ENCODE data around the gene USH1G.
A peak's percentile ranks its signal among the peaks of the same experiment; 100 is the strongest.
"Not testable (repeated sequence)": the region's sequence is repeated elsewhere in the genome, so short reads cannot be mapped to it uniquely, and the experiment has no call there.

Gene USH1G

DNA sequence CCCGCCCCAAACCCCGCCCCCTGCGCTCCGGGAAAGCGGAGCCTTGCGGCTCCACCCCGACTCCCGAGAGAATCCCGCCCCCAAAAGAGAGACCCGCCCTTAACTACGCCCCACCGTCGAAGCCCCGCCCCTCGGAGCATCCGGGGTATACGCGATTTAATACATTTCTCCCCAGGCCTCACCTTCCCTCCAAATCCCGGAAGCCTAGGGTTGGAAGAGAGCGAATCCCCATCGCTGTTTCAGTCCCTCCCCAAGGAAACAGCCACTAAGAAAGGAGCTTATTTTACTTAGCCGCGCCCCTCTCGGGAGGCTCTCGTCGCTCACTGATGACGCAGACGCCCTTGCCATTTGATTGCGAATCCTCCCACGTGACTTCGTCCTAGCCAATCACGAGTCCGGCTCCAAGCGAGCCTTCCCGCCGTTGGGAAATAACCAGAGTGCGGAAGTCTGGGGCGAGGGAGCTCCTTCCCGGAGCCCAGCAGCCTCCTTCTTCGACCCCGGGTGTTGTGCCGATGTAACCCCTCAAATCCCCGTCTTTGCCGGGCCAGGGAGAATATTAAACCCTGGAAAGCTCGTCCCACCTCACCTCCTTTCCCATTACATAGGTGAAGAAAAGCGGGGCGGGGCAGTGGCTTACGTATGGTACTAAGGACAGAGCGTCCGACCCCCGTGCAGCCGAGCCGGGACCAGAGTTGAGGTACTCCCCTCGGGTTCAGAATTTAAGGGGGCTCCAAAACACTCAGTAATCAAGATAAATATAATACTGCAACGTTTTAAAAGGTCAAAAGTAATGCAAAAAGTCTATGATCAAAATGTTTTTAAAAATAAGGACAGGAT, 49.8 kb downstream of the USH1G start:
- TF ChIP-seq, protein P1, sequence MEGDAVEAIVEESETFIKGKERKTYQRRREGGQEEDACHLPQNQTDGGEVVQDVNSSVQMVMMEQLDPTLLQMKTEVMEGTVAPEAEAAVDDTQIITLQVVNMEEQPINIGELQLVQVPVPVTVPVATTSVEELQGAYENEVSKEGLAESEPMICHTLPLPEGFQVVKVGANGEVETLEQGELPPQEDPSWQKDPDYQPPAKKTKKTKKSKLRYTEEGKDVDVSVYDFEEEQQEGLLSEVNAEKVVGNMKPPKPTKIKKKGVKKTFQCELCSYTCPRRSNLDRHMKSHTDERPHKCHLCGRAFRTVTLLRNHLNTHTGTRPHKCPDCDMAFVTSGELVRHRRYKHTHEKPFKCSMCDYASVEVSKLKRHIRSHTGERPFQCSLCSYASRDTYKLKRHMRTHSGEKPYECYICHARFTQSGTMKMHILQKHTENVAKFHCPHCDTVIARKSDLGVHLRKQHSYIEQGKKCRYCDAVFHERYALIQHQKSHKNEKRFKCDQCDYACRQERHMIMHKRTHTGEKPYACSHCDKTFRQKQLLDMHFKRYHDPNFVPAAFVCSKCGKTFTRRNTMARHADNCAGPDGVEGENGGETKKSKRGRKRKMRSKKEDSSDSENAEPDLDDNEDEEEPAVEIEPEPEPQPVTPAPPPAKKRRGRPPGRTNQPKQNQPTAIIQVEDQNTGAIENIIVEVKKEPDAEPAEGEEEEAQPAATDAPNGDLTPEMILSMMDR (IDR thresholded peaks at IDR 0.05) = no peak
- no peak for TF ChIP-seq ZFX (IDR thresholded peaks at IDR 0.05; ENCODE audit: borderline replicate concordance)
- peak overlapping the region; percentile 80 for H3K27ac ChIP-seq

DNA sequence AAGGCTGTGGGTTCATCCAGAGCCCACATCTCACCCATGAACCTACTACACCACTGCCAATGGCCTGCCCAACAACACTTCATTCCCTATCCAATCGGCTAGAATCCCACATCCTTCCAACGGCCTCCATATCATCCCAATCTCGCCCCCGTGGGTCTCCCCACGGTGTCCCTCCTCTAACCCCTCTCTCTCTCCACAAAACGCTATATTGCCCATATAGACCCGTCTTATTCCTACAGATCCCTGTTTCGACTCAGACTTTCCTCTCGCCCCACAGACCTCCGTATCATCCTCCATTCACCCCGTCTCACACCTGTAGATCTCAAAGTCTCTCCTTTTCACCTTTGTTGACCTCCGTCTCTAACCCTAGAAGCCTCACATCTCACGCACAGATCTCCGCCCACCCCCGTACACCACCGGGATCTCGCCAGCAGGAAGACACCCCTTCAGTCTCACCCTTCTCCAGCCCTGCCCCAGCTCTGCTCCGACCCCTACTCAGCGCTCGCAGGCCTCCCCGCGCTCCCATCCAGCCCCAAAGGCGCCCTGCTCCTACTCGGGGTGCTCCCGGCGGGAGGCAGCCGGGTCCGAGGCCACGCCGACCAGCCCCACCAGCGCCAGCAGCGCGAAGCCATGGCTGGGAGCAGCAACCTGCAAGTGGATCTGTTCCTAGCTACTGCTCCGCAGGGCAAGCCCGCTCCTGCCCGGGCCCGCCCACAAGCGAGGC, 50.6 kb downstream of the USH1G start, which contains the start of gene FDXR:
Gene FDXR (minus strand): TSS at position 682 of the 724 bp plus-strand sequence. CDS start 50 bp downstream, at position 632.
- TF ChIP-seq, protein P1 (IDR thresholded peaks at IDR 0.05) = no peak
- TF ChIP-seq ZFX (IDR thresholded peaks at IDR 0.05; ENCODE audit: borderline replicate concordance) = no peak
- H3K27ac ChIP-seq = peak within 1 kb of the TSS; percentile 80

DNA sequence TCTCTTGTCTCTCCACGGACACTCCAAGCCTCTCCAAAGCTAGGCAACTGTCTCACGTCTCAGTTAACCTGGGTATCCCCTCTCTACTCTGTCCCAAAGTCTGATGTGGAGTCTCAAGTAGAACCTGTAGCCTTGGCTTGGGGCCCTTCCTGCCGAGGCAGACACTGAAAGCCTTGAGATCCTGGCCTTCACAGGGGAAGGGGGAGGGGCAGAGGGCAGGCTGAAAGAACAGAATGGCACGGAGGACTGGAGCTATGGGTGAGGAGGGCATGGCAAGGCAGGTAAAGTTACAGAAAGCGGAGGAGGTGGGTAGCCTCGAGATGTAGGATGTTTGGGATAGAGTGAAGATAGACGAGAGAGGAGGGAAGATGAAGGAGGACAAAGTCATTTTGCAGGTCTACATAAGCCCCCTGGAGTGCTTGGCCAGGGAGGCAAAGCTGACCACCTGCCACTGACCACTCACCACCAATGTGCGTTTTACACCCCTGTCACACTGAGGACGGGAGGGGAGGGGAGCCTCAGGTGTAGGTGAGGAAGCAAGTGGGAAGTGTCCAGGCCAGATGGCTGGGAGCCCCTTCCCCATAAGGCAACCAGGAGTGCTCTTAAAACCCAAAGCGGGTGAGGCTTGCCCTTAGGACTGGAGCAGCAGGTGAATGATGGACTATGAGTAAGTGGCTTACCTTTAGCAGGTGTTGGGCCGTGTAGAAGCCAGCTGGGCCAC, 51.5 kb downstream of the USH1G start:
- TF ChIP-seq, protein P1 (IDR thresholded peaks at IDR 0.05) = no peak
- no peak for TF ChIP-seq ZFX (IDR thresholded peaks at IDR 0.05; ENCODE audit: borderline replicate concordance)
- no peak overlapping the region for H3K27ac ChIP-seq

DNA sequence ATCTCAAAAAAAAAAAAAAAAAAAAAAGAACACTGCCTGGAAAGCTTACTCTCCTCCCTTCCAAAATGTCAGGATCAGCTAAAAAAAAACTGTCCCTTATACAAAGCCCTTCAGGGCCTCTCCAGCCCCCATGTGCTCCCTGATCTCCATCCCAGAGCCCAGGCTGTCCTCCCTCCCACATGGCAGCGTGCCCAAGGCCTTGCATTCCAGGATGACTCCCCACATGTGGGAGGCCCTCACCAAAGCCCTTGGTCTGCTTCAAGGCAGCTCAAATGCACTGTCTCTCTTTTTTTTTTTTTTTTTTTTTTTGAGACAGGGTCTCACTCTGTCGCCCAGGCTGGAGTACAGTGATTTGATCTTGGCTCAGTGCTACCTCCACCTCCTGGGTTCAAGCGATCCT, 52.5 kb downstream of the USH1G start:
- TF ChIP-seq, protein P1 (IDR thresholded peaks at IDR 0.05) = no peak
- no peak for TF ChIP-seq ZFX (IDR thresholded peaks at IDR 0.05; ENCODE audit: borderline replicate concordance)
- no peak overlapping the region for H3K27ac ChIP-seq

GRCh38 chr17:74870028-74870427, 53.0 kb downstream of the USH1G start:
- not testable (repeated sequence) for H3K27ac ChIP-seq

GRCh38 chr17:74868908-74869255, 54.2 kb downstream of the USH1G start:
- TF ChIP-seq, protein P1 (IDR thresholded peaks at IDR 0.05) = no peak
- no peak for TF ChIP-seq ZFX (IDR thresholded peaks at IDR 0.05; ENCODE audit: borderline replicate concordance)
- H3K27ac ChIP-seq = no peak overlapping the region

DNA sequence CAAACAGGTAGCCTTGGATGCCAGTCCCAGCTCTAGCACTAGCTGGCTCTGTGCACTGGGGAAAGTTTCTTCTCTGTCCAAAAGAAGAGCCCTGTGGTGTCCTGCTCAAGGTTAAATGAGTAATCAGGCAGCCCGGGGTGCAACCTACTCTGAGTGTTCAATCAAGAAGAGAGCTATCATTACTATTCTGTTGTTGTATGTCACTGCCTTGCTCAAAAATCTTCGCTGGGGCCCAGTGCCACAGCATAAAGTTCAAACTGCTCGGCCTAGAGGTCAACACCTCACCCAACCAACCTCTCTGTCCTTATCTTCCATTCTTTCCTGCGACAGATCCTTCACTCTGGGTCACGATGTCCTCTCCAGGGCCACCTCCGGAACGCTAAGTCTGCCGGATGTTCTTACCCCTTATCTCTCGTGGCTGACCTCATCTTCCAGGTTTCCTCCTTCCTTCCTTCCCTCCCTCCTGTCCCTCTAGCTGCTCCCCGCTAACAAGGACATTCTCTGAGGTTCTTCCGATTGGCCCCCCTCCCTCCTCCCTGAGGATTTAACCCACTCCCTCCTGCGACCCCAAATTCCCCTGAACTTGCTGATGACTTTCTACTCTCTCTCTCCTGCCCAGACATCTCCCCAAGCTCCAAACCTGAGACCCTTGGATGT, 54.7 kb downstream of the USH1G start:
- no peak overlapping the region for H3K27ac ChIP-seq
- TF ChIP-seq, protein P1 (IDR thresholded peaks at IDR 0.05) = no peak
- TF ChIP-seq ZFX (IDR thresholded peaks at IDR 0.05; ENCODE audit: borderline replicate concordance) = no peak
